ENCODE data around the gene CDKN1A.

DNA sequence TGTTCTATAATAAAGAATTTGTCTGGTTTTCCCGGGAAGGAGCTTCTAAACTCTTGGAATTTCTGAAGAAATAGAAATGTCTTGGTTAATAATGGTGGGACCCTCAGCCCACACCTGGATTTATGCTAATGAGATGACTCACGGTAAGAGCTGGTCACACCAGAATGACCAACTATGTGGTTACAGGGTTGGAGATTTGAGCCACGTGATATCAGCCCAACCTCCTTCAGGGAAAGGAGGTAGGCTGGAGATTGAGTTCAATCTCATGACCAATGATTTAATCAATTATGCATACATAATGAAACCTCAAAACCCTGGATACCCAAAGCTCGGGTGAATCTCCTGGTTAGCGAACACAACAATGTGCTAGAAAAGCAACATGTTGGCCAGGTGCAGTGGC lies 22.1 kb upstream of the CDKN1A start:
- no peak for TF ChIP-seq GATA3 (IDR thresholded peaks at IDR 0.05; ENCODE audit: low read depth, low read length)
- no peak for TF ChIP-seq GATA2 (IDR thresholded peaks at IDR 0.05; ENCODE audit: low read depth, low read length)
